ENCODE results near the gene NUDT8.

DNA sequence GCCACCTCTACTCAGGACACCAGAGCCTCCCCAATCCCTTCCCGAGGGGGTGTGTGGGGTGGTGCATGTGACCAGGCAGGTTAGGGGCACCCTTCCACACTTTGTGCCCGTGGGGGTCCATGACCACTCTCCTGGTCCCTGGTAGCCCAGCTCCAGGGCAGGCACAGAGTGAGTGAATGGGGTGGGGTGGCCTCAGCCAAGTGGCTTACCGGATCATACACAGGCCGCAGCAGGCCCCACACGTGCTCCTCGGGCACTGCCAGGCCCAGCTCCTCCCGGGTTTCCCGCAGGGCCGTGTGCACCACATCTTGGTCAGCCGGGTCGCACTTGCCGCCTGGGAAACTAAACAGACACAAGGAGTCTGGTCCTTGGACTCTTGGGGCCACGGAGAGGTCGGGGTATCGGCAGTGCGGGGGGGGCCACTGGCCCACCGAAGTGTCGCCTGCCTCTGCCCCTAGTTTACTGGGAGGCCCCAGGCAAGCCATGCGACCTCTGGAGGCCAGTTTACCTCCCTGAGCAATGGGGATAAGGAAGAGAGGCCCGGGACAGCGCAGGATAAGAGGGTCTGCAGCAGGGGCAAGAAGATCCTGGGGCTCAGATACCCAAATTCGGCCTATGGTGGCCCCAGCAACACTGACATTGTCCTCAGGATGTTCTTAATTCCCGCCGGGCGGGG, 889 bp downstream of the NUDT8 start:
- no peak for TF ChIP-seq POLR2A (IDR thresholded peaks at IDR 0.05)
- TF ChIP-seq, protein P1, sequence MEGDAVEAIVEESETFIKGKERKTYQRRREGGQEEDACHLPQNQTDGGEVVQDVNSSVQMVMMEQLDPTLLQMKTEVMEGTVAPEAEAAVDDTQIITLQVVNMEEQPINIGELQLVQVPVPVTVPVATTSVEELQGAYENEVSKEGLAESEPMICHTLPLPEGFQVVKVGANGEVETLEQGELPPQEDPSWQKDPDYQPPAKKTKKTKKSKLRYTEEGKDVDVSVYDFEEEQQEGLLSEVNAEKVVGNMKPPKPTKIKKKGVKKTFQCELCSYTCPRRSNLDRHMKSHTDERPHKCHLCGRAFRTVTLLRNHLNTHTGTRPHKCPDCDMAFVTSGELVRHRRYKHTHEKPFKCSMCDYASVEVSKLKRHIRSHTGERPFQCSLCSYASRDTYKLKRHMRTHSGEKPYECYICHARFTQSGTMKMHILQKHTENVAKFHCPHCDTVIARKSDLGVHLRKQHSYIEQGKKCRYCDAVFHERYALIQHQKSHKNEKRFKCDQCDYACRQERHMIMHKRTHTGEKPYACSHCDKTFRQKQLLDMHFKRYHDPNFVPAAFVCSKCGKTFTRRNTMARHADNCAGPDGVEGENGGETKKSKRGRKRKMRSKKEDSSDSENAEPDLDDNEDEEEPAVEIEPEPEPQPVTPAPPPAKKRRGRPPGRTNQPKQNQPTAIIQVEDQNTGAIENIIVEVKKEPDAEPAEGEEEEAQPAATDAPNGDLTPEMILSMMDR (IDR thresholded peaks at IDR 0.05): no peak
